SK-N-SH (cell line): ENCODE data around the gene TTC9. TPM values are rescaled to one million over a fixed set of nuclear protein-coding genes. Genes with fewer than 3 reads are reported as not detected.

Source experiments
- CTCF ChIA-PET: fragments of 300-600, 350-600 bp; formaldehyde crosslinking; extraction: SDS; loops from one replicate; lab custom pipeline; 2021; lab: Yijun Ruan, JAX
- POLR2A ChIA-PET: fragments of 350-600 bp; sonication (Branson Sonifier 250); formaldehyde crosslinking; extraction: SDS; loops from one replicate; lab custom pipeline; 2020; ENCODE audit warnings: antibody characterized with exemption, inconsistent platforms; lab: Yijun Ruan, JAX
- DNase-seq: peaks from one replicate; pipeline ENCODE4 v3.0.0; 2012
- H2AFZ ChIP-seq: fragments of 200-600 bp; sonication (generic); 2 replicates; pipeline ENCODE4 v1.8.1; 2016; ENCODE audit warnings: antibody characterized with exemption, mild to moderate bottlenecking, low read depth
- H3F3A ChIP-seq: fragments of 200-600 bp; sonication (generic); replicated peaks from 2 replicates; pipeline ENCODE3; 2016; ENCODE audit warnings: antibody characterized with exemption, mild to moderate bottlenecking; ENCODE audit not compliant: insufficient read depth
- H3K27ac ChIP-seq, 2 experiments: fragments of 200-500 bp in 1 of 2; fragments of 200-600 bp in 1 of 2; sonication (Bioruptor generic) in 1 of 2; sonication (generic), shearing (Covaris generic) in 1 of 2; 2 replicates each; pipeline versions ENCODE4 v1.5.1 to v1.6.1; 2014 to 2016; ENCODE audit warnings: low read depth in 2 of 2, inconsistent platforms in 1 of 2, low read length in 1 of 2, mild to moderate bottlenecking in 1 of 2, mixed read lengths in 1 of 2
- H3K27me3 ChIP-seq: fragments of 200-600 bp; sonication (generic), shearing (Covaris generic); 2 replicates; pipeline ENCODE4 v1.6.1; 2016; ENCODE audit warnings: mixed run types; ENCODE audit not compliant: insufficient read depth
- H3K36me3 ChIP-seq, 2 experiments: fragments of 200-500 bp in 1 of 2; fragments of 200-600 bp in 1 of 2; sonication (Bioruptor generic) in 1 of 2; sonication (generic) in 1 of 2; replicated peaks in 1 of 2; 2 replicates each; pipeline versions ENCODE3 to v1.5.1; 2014 to 2016; ENCODE audit warnings: low read length in 1 of 2, mild to moderate bottlenecking in 1 of 2; ENCODE audit not compliant: insufficient read depth in 2 of 2, control insufficient read depth in 1 of 2
- H3K4me1 ChIP-seq, 2 experiments: fragments of 200-500 bp in 1 of 2; fragments of 200-600 bp in 1 of 2; sonication (Bioruptor generic) in 1 of 2; sonication (generic), shearing (Covaris generic) in 1 of 2; 2 replicates each; pipeline versions ENCODE4 v1.5.1 to v1.6.1; 2014 to 2016; ENCODE audit warnings: low read depth in 1 of 2, low read length in 1 of 2, mixed run types in 1 of 2; ENCODE audit not compliant: insufficient read depth in 2 of 2, control insufficient read depth in 1 of 2
- H3K4me2 ChIP-seq: fragments of 200-600 bp; sonication (generic), shearing (Covaris generic); 2 replicates; pipeline ENCODE4 v1.6.1; 2017; ENCODE audit warnings: mixed run types
- H3K4me3 ChIP-seq, 2 experiments: fragments of 200-500 bp in 1 of 2; fragments of 200-600 bp in 1 of 2; sonication (Bioruptor generic) in 1 of 2; sonication (generic), shearing (Covaris generic) in 1 of 2; 2 replicates each; pipeline versions ENCODE4 v1.5.1 to v1.8.1; 2014 to 2016; ENCODE audit warnings: low read depth in 2 of 2, inconsistent platforms in 1 of 2, low read length in 1 of 2, mild to moderate bottlenecking in 1 of 2, mixed read lengths in 1 of 2, moderate library complexity in 1 of 2
- H3K79me2 ChIP-seq: fragments of 200-600 bp; sonication (generic); 2 replicates; pipeline ENCODE4 v1.8.1; 2017; ENCODE audit warnings: mild to moderate bottlenecking; ENCODE audit not compliant: insufficient read depth
- H3K9ac ChIP-seq: fragments of 200-600 bp; sonication (generic); 2 replicates; pipeline ENCODE4 v1.6.1; 2017; ENCODE audit warnings: mixed run types
- H3K9me2 ChIP-seq: fragments of 200-600 bp; sonication (generic); 2 replicates; pipeline ENCODE4 v1.6.1; 2017; ENCODE audit warnings: mixed run types
- H3K9me3 ChIP-seq: fragments of 200-600 bp; sonication (generic); 2 replicates; pipeline ENCODE4 v1.6.1; 2017; ENCODE audit warnings: mixed run types, mild to moderate bottlenecking, moderate library complexity
- H4K20me1 ChIP-seq: fragments of 200-600 bp; sonication (generic); 2 replicates; pipeline ENCODE4 v1.6.1; 2017; ENCODE audit warnings: mild to moderate bottlenecking, mixed run types; ENCODE audit not compliant: insufficient read depth
- CHD2 ChIP-seq: fragments of 150-350 bp; IDR thresholded peaks from 2 replicates; pipeline ENCODE4 v1.6.1; 2018; ENCODE audit warnings: low read length; ENCODE audit not compliant: partially characterized antibody
- EP300 ChIP-seq, 2 experiments: IDR thresholded peaks; 2 replicates each; pipeline versions ENCODE4 v1.4.0 to v1.6.1; 2012; ENCODE audit warnings: borderline replicate concordance in 1 of 2, low read depth in 1 of 2, low read length in 1 of 2
- EZH2phosphoT487 ChIP-seq: fragments of 200-600 bp; sonication (generic); IDR thresholded peaks from 2 replicates; pipeline ENCODE4 v1.6.1; 2017; ENCODE audit warnings: low read depth, mixed run types, mild to moderate bottlenecking, antibody characterized with exemption, moderate library complexity, borderline replicate concordance
- FOSL2 ChIP-seq: IDR thresholded peaks from 2 replicates; pipeline ENCODE4 v1.4.0; 2012; ENCODE audit warnings: low read depth, mild to moderate bottlenecking, moderate library complexity, borderline replicate concordance
- FOXM1 ChIP-seq: IDR thresholded peaks from 2 replicates; pipeline ENCODE4 v1.4.0; 2012; ENCODE audit warnings: low read depth, mild to moderate bottlenecking
- IRF3 ChIP-seq: fragments of 150-350 bp; IDR thresholded peaks from 2 replicates; pipeline ENCODE4 v1.6.1; 2016; ENCODE audit warnings: mild to moderate bottlenecking, low read depth, low read length
- JUND ChIP-seq: IDR thresholded peaks from 2 replicates; pipeline ENCODE4 v1.4.0; 2012
- MAX ChIP-seq: IDR thresholded peaks from 2 replicates; pipeline ENCODE4 v1.4.0; 2012; ENCODE audit warnings: low read depth
- MEF2A ChIP-seq: IDR thresholded peaks from 2 replicates; pipeline ENCODE4 v1.4.0; 2012; ENCODE audit warnings: low read depth, borderline replicate concordance
- MXI1 ChIP-seq: IDR thresholded peaks from 2 replicates; pipeline ENCODE4 v1.6.1; 2012; ENCODE audit warnings: mild to moderate bottlenecking, low read depth, low read length, improper control_type of control experiment
- NFIC ChIP-seq: IDR thresholded peaks from 2 replicates; pipeline ENCODE4 v1.4.0; 2012; ENCODE audit warnings: borderline replicate concordance
- NRF1 ChIP-seq: IDR thresholded peaks from 2 replicates; pipeline ENCODE4 v1.6.1; 2012; ENCODE audit warnings: low read depth, mild to moderate bottlenecking, low read length
- PBX3 ChIP-seq: IDR thresholded peaks from 2 replicates; pipeline ENCODE4; 2012
- RCOR1 ChIP-seq: fragments of 150-350 bp; IDR thresholded peaks from 2 replicates; pipeline ENCODE4 v1.6.1; 2017; ENCODE audit warnings: antibody characterized with exemption, low read length
- REST ChIP-seq: IDR thresholded peaks from 2 replicates; pipeline ENCODE4 v1.6.1; 2012; ENCODE audit warnings: mild to moderate bottlenecking, low read depth, low read length, moderate library complexity
- TCF12 ChIP-seq: IDR thresholded peaks from 2 replicates; pipeline ENCODE4 v1.4.0; 2012
- TEAD4 ChIP-seq: IDR thresholded peaks from 2 replicates; pipeline ENCODE4 v1.4.0; 2012; ENCODE audit warnings: mild to moderate bottlenecking, borderline replicate concordance; ENCODE audit not compliant: insufficient read depth
- USF1 ChIP-seq: IDR thresholded peaks from 2 replicates; pipeline ENCODE4 v1.4.0; 2012; ENCODE audit warnings: low read depth, borderline replicate concordance
- ZBTB33 ChIP-seq: IDR thresholded peaks from 2 replicates; pipeline ENCODE4 v1.4.0; 2012; ENCODE audit warnings: low read depth, borderline replicate concordance
- WGBS: methylation state at CpG from one replicate; pipeline ENCODE4 v1.1.6; 2017; ENCODE audit warnings: low lambda C conversion rate; 5-methylcytosine and 5-hydroxymethylcytosine counted together
- polyA plus RNA-seq, 3 experiments: library from polyadenylated mRNA; depleted of rRNA; stranded (reverse); fragments of >200 nt; gene quantifications; 2 replicates each; pipeline ENCODE4 v1.2.3, GENCODE V29; 2012

Gene TTC9
- polyA plus RNA-seq, 1 of the 3 experiments (the other 2 are of a cell fraction), result 0.33 TPM

GRCh38 chr14:70711451-70711850 is 69.7 kb downstream of the TTC9 start:
- CTCF ChIA-PET, result interaction anchor here (0.8 to 5.9 kb wide), 2 partner anchors 9 to 89 kb away, joined by 3 to 39 read pairs; no protein-coding TSS in a partner anchor
- Histone ChIP-seq H3K27ac (no peak overlapping the region), H3K27me3 (no peaks in the 10 kb centered on the region), H4K20me1 (no peaks in the 10 kb centered on the region), H3K9me3 (no peaks in the 10 kb centered on the region), H2AFZ (no peak overlapping the region), H3K9me2 (no peaks in the 10 kb centered on the region), H3K79me2 (no peaks in the 10 kb centered on the region), H3K4me3 (no peak overlapping the region), H3K4me2 (no peak overlapping the region), H3F3A (peaks cover 2% of the 10 kb centered on the region), H3K36me3 (no peaks in the 10 kb centered on the region), H3K9ac (no peak overlapping the region), H3K4me1 (peaks cover 2 to 9% of the 10 kb centered on the region in 2 experiments; a peak in 2 of 4 replicates)
- POLR2A ChIA-PET, result no interaction called here
- no peak for DNase-seq
- WGBS, result 84% methylated on average over 1 of the region's 1 CpG
- TF ChIP-seq FOSL2, result no peak
- no peak for TF ChIP-seq REST
- TF ChIP-seq RCOR1, result no peak
- TF ChIP-seq JUND, result no peak
- no peak for TF ChIP-seq TEAD4

GRCh38 chr14:70713096-70713495 is 71.4 kb downstream of the TTC9 start:
- Histone ChIP-seq H3K27ac (no peak overlapping the region), H3K9me3 (no peaks in the 10 kb centered on the region), H3K27me3 (no peaks in the 10 kb centered on the region), H3K4me3 (no peak overlapping the region), H3K79me2 (no peaks in the 10 kb centered on the region), H3F3A (peaks cover 2% of the 10 kb centered on the region), H3K9me2 (no peaks in the 10 kb centered on the region), H4K20me1 (no peaks in the 10 kb centered on the region), H3K4me2 (no peak overlapping the region), H3K4me1 (peaks cover 4 to 9% of the 10 kb centered on the region in 2 experiments; a peak in 3 of 4 replicates), H3K36me3 (no peaks in the 10 kb centered on the region), H3K9ac (no peak overlapping the region), H2AFZ (no peak overlapping the region)
- ChIA-PET POLR2A (no interaction called here), CTCF (interaction anchor here (0.7 to 5.9 kb wide), 20 partner anchors 9 to 667 kb away, joined by 3 to 39 read pairs (median 4); partner anchors contain the start of gene MED6)
- 87% methylated on average over 4 of the region's 4 CpGs for WGBS
- no peak for DNase-seq
- TF ChIP-seq JUND (no peak), EZH2phosphoT487 (no peak), FOXM1 (no peak), MXI1 (no peak), TCF12 (no peak), TEAD4 (no peak), NFIC (no peak), EP300 (IDR thresholded peaks at IDR 0.05; ENCODE audit: borderline replicate concordance in 1 of 2, low read depth in 1 of 2, low read length in 1 of 2) (no peak), USF1 (no peak), CHD2 (no peak), NRF1 (no peak), ZBTB33 (no peak), RCOR1 (no peak), MAX (no peak), IRF3 (no peak), MEF2A (no peak), PBX3 (no peak)
